HAP-1 (cell line): Measurements from ENCODE around the gene NALCN.

Experiments used
- DNase-seq, 2 experiments: peaks; one replicate each; pipeline ENCODE4 v3.0.0-alpha.2; 2016 to 2020; ENCODE audit warnings: low spot score in 2 of 2
- H3K27me3 ChIP-seq: fragments of 250-450 bp; sonication (Bioruptor Pico); 2 replicates; pipeline ENCODE4 v1.5.1; 2020; ENCODE audit warnings: low read depth, mild to moderate bottlenecking, moderate library complexity
- H3K36me3 ChIP-seq: fragments of 250-450 bp; sonication (Bioruptor Pico); replicated peaks from 2 replicates; pipeline ENCODE4 v1.5.1; 2020; ENCODE audit warnings: mild to moderate bottlenecking
- H3K4me1 ChIP-seq: fragments of 250-450 bp; sonication (Bioruptor Pico); 2 replicates; pipeline ENCODE4 v1.5.1; 2020; ENCODE audit warnings: mild to moderate bottlenecking
- H3K4me3 ChIP-seq: fragments of 250-450 bp; sonication (Bioruptor Pico); 2 replicates; pipeline ENCODE4 v1.5.1; 2020; ENCODE audit warnings: mild to moderate bottlenecking, moderate library complexity
- H3K9me3 ChIP-seq: fragments of 250-450 bp; sonication (Bioruptor Pico); 2 replicates; pipeline ENCODE4 v1.5.1; 2020; ENCODE audit warnings: mild to moderate bottlenecking, moderate library complexity
- in situ Hi-C: fragments of 300-500 bp; cut with MboI; formaldehyde crosslinking; loops from 3 replicates; pipeline ENCODE4 v1.14.3; 2020; ENCODE audit warnings: low sequenced_read_pairs, inconsistent platforms, mixed read lengths

The NALCN gene

DNA sequence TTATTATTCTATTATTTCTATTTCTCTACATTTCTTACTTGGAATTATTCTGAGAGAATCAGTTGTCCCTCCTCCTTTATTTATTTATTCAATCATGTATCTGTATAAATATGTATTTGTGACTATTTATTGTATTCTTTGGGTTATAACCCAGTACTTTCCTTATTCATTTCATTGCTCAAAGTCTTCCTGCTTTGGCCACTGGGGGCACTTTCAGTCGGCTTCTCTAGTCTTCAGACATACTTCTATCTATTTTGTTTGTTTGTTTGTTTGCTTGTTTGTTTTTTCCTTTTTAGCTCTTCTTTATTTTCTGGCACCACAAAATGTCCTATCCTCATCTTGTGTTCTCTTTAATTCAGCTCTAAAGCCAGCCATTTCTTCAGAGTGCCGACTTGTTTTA lies 260.4 kb downstream of the NALCN start:
- H3K27me3 ChIP-seq = peaks cover 27% of the 10 kb centered on the region
- no peaks in the 10 kb centered on the region for H3K4me1 ChIP-seq
- H3K9me3 ChIP-seq = no peaks in the 10 kb centered on the region
- H3K4me3 ChIP-seq = no peak overlapping the region
- no peak for DNase-seq
- in situ Hi-C loops = no loop called here
- H3K36me3 ChIP-seq = no peaks in the 10 kb centered on the region

DNA sequence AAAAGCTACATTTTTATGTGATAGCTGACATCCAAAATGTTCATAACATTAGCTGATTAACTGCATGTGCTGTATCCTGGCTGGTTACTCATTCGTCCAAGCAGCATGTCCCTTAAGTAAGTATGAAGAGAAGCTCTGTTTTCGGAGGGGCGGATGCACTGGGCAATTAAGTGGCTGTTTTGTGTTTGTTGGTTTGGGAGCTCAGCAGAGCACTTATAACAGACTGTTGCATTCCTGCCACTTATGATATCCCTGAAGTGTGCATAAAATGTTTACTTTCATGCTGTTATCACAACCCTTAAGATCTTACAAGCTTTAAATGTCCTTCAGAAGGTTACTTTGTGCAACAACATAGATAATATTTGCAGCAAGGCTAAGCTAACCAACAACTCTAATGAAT lies 264.1 kb downstream of the NALCN start:
- Histone ChIP-seq H3K9me3 (no peaks in the 10 kb centered on the region), H3K27me3 (peaks cover 30% of the 10 kb centered on the region), H3K36me3 (no peaks in the 10 kb centered on the region), H3K4me1 (no peaks in the 10 kb centered on the region), H3K4me3 (no peak overlapping the region)
- no peak for DNase-seq
- in situ Hi-C loops = no loop called here

DNA sequence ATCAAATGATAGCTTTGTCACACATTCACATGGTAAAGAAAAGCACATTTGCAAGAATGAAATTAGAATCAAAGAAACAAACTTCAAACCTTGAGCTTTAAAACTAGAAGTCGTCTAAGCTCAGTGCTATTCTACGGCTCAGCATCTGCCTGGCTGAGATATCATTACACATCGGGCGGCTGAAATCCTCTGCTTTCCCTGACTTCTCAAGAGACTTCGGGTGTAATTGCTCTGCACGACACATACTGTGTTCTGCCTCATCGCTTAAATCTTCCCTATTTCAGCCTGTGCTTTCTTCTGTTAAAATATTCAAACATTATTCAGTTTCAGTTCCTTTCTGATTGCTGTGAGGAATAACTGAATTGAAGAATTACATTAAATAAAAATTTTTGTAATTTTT lies 265.3 kb downstream of the NALCN start:
- no peaks in the 10 kb centered on the region for H3K36me3 ChIP-seq
- no peak for DNase-seq
- in situ Hi-C loops = no loop called here
- no peaks in the 10 kb centered on the region for H3K9me3 ChIP-seq
- peaks cover 25% of the 10 kb centered on the region for H3K27me3 ChIP-seq
- H3K4me3 ChIP-seq = no peak overlapping the region
- no peaks in the 10 kb centered on the region for H3K4me1 ChIP-seq

DNA sequence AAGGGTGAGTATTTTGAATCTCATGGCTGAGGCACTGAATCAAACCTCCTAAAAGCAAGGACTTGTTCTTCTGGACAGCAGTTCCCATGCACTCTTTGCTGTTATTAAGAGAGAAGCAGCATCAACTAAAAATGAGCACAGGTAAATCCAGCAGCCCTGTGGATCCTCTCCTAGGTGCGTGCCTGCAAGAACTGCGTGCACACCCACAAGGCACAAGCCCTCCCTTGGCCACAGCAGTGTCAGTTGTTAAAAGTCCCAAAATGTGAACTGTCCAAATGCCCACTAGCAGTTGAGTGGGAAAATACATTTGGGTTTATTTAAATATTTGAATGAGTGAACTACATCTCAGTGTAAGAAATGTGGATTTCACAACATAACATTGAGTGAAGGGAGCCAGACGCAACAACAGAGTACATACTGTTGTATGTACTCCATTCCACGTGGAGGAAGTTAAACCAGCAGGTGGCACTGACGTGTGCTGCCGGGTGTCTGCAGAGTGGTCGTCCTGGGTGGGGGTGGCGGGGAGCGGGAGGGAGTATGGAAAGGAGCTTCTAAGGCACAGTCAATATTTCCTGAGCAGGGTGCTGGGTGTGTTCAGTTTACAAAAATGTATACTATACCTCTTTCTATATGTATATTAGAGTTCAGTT lies 266.4 kb downstream of the NALCN start:
- in situ Hi-C loops = loop anchor here (25.0 kb wide), 1 partner anchor 1412 kb away; no protein-coding TSS in a partner anchor
- Histone ChIP-seq H3K27me3 (peaks cover 31% of the 10 kb centered on the region), H3K36me3 (no peaks in the 10 kb centered on the region), H3K4me3 (no peak overlapping the region), H3K9me3 (no peaks in the 10 kb centered on the region), H3K4me1 (no peaks in the 10 kb centered on the region)
- peak in 1 of 2 experiments; percentile 35 for DNase-seq

DNA sequence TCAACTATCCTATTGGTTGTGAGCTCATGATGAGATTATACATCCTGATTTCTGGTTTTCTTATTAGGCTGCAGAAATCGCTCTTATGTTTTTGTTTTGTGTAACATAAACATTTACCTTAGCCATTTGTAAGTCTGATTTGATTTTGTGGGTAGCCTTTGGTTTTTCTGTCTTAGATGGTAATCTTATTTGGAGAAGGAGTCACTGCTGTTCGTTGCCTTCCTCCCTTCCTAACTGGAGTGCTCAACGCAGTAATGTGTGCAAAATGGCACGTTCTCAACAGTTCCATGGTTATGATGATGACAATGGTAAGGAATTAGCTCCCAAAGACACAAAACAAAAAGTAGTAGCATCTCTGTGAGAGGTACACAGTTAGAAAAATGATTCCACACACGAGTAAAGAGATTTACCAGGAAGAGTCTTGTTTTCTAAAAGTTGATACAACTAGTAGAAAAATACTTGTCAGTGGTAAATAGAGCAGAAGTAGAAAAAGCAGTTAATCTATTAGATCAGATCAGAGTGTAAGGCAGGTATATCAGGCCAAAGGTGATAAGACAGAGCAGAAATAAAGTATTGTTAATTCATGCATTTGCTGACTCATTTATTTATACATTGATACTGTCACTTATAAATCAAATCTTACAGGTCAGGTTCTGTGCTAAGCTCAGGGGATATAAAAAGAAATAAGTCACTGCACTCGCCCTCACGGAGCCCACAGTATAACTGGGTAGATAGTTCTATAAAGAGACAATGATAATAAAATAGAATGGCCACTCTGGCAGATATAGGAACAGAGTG lies 270.0 kb downstream of the NALCN start:
- DNase-seq = no peak
- in situ Hi-C loops = loop anchor here (25.0 kb wide), 1 partner anchor 1416 kb away; no protein-coding TSS in a partner anchor
- Histone ChIP-seq H3K4me1 (no peaks in the 10 kb centered on the region), H3K36me3 (no peaks in the 10 kb centered on the region), H3K9me3 (no peaks in the 10 kb centered on the region), H3K4me3 (no peak overlapping the region), H3K27me3 (peaks cover 16% of the 10 kb centered on the region)

DNA sequence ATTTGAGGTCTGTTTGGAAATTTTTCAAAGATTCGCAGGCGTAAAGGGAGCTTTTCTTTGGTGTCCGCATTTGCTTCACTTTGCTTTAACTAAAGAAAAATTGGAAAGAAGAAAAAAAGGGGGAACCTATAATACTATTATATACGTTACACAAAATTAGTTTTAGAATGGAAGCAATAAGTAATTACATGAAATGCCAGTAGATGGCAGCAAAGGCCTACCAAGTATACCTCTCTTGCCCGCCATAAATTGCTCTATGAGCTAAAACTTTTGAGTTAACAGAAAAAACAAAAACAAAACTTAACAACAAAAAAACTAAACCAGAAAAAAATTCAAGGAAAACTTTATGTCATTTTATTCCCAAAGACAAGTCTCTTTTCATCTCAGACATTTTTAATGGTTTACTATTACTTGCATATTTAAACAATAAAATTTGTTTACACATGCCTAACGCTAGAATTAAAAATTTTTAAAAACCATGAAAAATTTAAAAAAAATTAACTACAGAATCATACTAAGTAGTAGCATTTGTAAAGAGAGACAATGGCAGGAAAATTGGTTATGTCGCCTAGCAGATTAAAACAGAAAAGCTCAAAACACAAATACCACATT lies 271.4 kb downstream of the NALCN start:
- DNase-seq = peak; percentile 33 to 66
- in situ Hi-C loops = loop anchor here (25.0 kb wide), 1 partner anchor 1417 kb away; no protein-coding TSS in a partner anchor

DNA sequence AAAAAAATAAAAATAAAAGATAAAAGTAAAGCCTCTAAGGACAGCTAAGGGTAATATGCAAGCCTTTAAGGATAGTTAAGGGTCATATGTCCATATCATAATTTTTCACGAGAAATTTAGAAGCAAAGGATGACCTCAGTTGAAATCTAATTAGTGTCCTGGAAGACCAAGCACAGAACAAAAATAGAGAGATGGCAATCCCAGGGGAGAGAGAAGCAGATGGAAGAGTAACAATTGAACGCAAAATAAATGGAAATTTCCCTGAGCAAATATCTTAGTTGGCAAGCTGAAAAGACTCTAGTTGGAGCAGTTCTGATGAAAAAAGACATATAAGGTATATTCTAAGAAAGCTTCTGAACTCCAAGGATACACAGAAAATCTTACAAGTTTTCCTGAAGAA lies 275.4 kb downstream of the NALCN start:
- Histone ChIP-seq H3K27me3 (peaks cover 14% of the 10 kb centered on the region), H3K4me3 (no peak overlapping the region), H3K9me3 (no peaks in the 10 kb centered on the region), H3K4me1 (no peaks in the 10 kb centered on the region), H3K36me3 (no peaks in the 10 kb centered on the region)
- no peak for DNase-seq
- in situ Hi-C loops = loop anchor here (25.0 kb wide), 1 partner anchor 1421 kb away; no protein-coding TSS in a partner anchor

More for the DNA sequence above, 271.4 kb downstream of the NALCN start:
- H3K36me3 ChIP-seq = no peaks in the 10 kb centered on the region
- H3K27me3 ChIP-seq = peaks cover 11% of the 10 kb centered on the region
- no peaks in the 10 kb centered on the region for H3K9me3 ChIP-seq
- no peaks in the 10 kb centered on the region for H3K4me1 ChIP-seq
- H3K4me3 ChIP-seq = no peak overlapping the region

DNA sequence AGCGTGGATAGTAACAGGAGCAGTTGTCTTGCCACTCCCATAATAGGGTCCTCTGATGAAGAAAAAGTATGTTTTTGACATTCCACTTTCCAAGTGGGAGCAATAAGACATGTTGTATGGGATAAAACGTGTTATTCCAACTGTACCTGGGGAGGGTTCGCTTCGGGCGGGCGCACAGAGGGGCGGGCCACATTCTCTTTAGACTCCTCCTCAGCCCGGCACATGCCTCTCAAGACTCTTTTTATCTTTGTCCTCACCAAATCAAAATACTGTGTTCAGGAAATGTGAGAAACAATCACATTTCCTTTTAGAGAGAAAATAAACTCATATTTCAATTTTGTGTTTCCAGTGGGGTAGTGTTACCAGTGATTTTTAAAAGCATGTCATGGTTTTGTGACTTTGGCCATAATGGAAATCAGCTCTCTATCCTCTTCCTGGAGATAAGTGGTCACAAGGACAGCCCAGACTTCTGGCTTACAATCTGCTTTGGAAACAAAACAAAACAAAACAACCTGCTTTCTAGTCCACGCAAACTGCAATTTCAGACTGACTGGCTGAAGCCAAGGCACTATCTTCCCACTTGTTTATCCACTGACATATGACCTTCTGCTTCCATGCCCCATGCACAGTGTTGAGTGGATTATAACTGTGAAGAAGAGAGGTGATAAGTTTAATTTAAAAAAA lies 276.1 kb downstream of the NALCN start:
- DNase-seq = no peak
- no peak overlapping the region for H3K4me3 ChIP-seq
- no peaks in the 10 kb centered on the region for H3K9me3 ChIP-seq
- no peaks in the 10 kb centered on the region for H3K36me3 ChIP-seq
- in situ Hi-C loops = loop anchor here (25.0 kb wide), 1 partner anchor 1422 kb away; no protein-coding TSS in a partner anchor
- H3K27me3 ChIP-seq = peaks cover 9% of the 10 kb centered on the region
- H3K4me1 ChIP-seq = no peaks in the 10 kb centered on the region

DNA sequence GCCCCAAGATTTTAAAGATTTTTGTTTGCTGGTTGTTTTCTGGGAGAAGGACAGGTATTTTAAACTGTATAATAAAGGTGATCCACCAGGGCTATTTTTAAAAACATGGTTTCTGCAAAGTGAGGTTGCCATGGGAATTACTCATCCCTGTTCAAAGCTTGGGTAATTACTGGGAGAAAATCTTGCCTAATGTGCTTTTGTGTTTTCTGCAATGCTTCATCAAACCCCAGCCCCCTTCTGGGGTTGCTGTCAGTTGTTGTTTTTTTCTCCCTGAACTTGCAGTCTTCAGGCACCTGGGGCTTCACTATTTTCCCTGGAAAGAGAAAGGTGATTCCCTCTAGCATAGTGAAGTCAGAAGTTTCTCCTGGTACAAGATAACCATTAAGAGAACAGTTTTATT lies 277.2 kb downstream of the NALCN start:
- DNase-seq = no peak
- in situ Hi-C loops = loop anchor here (25.0 kb wide), 1 partner anchor 1423 kb away; no protein-coding TSS in a partner anchor
- Histone ChIP-seq H3K36me3 (no peaks in the 10 kb centered on the region), H3K27me3 (peaks cover 9% of the 10 kb centered on the region), H3K4me1 (no peaks in the 10 kb centered on the region), H3K9me3 (no peaks in the 10 kb centered on the region), H3K4me3 (no peak overlapping the region)

DNA sequence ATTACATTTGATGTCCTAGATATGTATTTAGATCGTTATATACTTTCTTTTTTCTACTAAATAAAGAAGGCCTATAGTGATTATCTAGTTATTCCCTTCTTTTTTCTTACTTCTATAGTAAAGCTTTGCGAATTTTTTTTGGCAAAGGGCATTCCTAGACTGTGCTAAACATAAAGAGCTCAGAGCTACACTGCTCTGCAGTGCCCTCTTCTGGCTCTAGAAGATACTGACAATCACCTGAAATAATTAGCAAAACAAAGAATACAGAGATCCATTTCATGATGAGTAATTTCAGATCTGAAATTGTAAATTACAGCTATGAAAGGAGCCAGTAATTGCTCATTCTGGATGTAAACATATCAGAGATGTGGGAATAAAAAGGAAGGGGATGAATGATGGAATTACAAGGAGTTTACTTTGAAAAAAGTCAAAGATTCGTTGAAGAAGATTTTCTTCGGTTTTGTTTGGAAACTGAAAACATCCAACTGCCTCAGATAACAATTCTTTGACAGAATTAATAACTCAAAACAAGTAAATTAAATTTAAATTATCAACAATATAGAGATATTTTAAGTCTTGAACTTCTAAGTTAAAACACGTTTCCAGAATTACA lies 288.5 kb downstream of the NALCN start:
- no peak overlapping the region for H3K4me3 ChIP-seq
- no peaks in the 10 kb centered on the region for H3K9me3 ChIP-seq
- in situ Hi-C loops = loop anchor here (25.0 kb wide), 1 partner anchor 1434 kb away; no protein-coding TSS in a partner anchor
- H3K36me3 ChIP-seq = no peaks in the 10 kb centered on the region
- peak; percentile 39 to 63 for DNase-seq
- peaks cover 20% of the 10 kb centered on the region for H3K27me3 ChIP-seq
- H3K4me1 ChIP-seq = no peaks in the 10 kb centered on the region

DNA sequence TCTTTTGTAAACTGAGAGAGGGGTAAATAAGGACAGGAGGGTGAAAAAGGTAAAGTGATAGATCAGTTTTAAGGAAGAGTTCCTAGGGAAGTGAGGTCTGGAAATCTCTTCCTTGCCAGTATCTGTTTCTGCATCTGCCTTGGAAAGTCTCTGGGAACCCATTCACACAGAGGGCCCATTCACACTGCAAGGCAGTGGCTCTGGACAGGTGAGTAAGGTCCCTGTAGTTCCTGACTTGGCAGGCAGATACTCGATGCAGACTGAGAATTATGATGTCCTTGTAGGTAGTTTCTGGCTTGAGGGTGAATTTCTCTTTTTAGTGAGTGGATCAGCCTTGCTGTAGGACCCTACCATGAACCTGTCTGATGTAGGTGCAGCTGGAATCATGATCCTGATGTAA lies 293.3 kb downstream of the NALCN start:
- Histone ChIP-seq H3K27me3 (peaks cover 4% of the 10 kb centered on the region; the same call in 1 of the 2 replicates), H3K36me3 (no peaks in the 10 kb centered on the region), H3K4me1 (no peaks in the 10 kb centered on the region), H3K4me3 (no peak overlapping the region), H3K9me3 (no peaks in the 10 kb centered on the region)
- no peak for DNase-seq
- in situ Hi-C loops = loop anchor here (25.0 kb wide), 1 partner anchor 436 kb away; no protein-coding TSS in a partner anchor

DNA sequence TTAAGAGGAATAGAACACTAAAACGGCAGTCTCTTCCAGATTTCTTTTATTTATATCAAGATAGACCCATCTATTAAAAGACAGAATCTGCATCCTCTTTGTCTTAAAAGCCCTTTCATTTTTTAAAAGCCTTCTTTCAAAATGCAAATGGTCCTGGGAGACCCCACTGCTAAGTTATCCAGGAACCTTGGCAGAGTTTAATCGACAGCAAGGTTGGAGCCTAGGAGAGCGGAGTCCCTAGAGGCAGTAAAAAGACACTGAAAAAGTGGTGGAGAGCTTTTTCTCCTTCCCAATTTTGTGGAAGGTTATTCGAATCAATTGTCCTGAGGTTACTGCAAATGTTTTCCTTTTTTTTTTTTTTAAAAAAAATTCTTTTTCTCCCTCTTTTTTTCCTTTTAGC lies 294.7 kb downstream of the NALCN start:
- no peaks in the 10 kb centered on the region for H3K36me3 ChIP-seq
- H3K4me1 ChIP-seq = no peaks in the 10 kb centered on the region
- H3K4me3 ChIP-seq = no peak overlapping the region
- no peaks in the 10 kb centered on the region for H3K9me3 ChIP-seq
- no peak for DNase-seq
- peaks cover 7% of the 10 kb centered on the region; the same call in 1 of the 2 replicates for H3K27me3 ChIP-seq
- in situ Hi-C loops = loop anchor here (25.0 kb wide), 1 partner anchor 434 kb away; no protein-coding TSS in a partner anchor

DNA sequence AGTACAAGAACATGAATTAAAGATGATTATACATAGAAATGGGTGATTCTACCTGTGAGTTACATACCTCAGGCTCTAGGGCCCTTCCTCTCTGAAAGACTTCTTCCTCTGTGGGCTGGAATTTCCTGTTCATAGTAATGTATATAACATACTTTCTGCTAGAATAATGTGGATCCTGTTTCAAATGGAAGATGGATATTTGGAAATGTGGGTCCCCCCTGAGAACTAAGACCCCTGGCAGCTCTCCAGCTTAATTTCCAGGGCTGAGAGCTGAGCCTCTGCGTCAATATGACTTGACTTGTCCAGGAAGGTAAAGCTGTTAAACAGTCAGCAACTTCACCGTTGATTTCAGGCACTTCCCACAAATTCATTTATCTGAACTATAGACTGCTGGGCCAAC lies 296.3 kb downstream of the NALCN start:
- peaks cover 7% of the 10 kb centered on the region; the same call in 1 of the 2 replicates for H3K27me3 ChIP-seq
- in situ Hi-C loops = loop anchor here (25.0 kb wide), 1 partner anchor 433 kb away; no protein-coding TSS in a partner anchor
- DNase-seq = no peak
- no peaks in the 10 kb centered on the region for H3K9me3 ChIP-seq
- H3K4me3 ChIP-seq = no peak overlapping the region
- no peaks in the 10 kb centered on the region for H3K4me1 ChIP-seq
- H3K36me3 ChIP-seq = no peaks in the 10 kb centered on the region
